PC-9 (cell line): ENCODE data around the gene FAM149B1. TPM values are rescaled to one million over a fixed set of nuclear protein-coding genes. Genes with fewer than 3 reads are reported as not detected.

ENCODE experiments used
- BruUV-seq: library from RNA; stranded (reverse); fragments of 400-500 nt; replicated peaks from 2 replicates; lab custom pipeline; 2021; lab: Mats Ljungman, UMichigan
- CTCF ChIA-PET: fragments of 300-600 bp; sonication (Branson Sonifier 250); formaldehyde crosslinking; loops from one replicate; lab custom pipeline; 2022; ENCODE audit warnings: antibody characterized with exemption; lab: Charles Lee
- POLR2A ChIA-PET: fragments of 300-600 bp; sonication (Branson Sonifier 250); formaldehyde crosslinking; loops from one replicate; lab custom pipeline; 2022; ENCODE audit warnings: antibody characterized with exemption; ENCODE audit not compliant: unreplicated experiment; lab: Charles Lee
- DNase-seq, 2 experiments: peaks; one replicate each; pipeline versions ENCODE4 v3.0.0 to v3.0.0-alpha.2; 2015 to 2022; ENCODE audit warnings: mixed read lengths in 1 of 2
- H2AFZ ChIP-seq: fragments of 200-600 bp; sonication (generic); 2 replicates; pipeline ENCODE4 v1.8.1; 2017; ENCODE audit warnings: antibody characterized with exemption
- H3F3A ChIP-seq: fragments of 200-600 bp; sonication (generic); 2 replicates; pipeline ENCODE4 v1.8.1; 2017; ENCODE audit warnings: antibody characterized with exemption, mild to moderate bottlenecking, low read depth; ENCODE audit not compliant: insufficient read depth
- H3K27ac ChIP-seq: fragments of 200-600 bp; sonication (generic); 2 replicates; pipeline ENCODE4 v1.6.1; 2016; ENCODE audit warnings: mixed run types
- H3K27me3 ChIP-seq: fragments of 200-600 bp; sonication (generic); 2 replicates; pipeline ENCODE4 v1.6.1; 2016; ENCODE audit warnings: low read depth, mixed run types; ENCODE audit not compliant: insufficient read depth
- H3K36me3 ChIP-seq: fragments of 200-600 bp; sonication (generic); 2 replicates; pipeline ENCODE4 v1.6.1; 2016; ENCODE audit warnings: low read depth, mixed run types
- H3K4me1 ChIP-seq: fragments of 200-600 bp; sonication (generic); replicated peaks from 2 replicates; pipeline ENCODE4 v1.6.1; 2016; ENCODE audit warnings: mixed run types; ENCODE audit not compliant: insufficient read depth
- H3K4me2 ChIP-seq: fragments of 200-600 bp; sonication (generic); 2 replicates; pipeline ENCODE4 v1.6.1; 2017; ENCODE audit warnings: mixed run types
- H3K4me3 ChIP-seq: fragments of 200-600 bp; sonication (generic); 2 replicates; pipeline ENCODE4 v1.6.1; 2016; ENCODE audit warnings: mixed run types
- H3K79me2 ChIP-seq: fragments of 200-600 bp; sonication (generic); 2 replicates; pipeline ENCODE4 v1.6.1; 2017; ENCODE audit warnings: low read depth, mixed run types
- H3K9me2 ChIP-seq: fragments of 200-600 bp; sonication (generic); 2 replicates; pipeline ENCODE4 v1.8.1; 2017; ENCODE audit warnings: mild to moderate bottlenecking; ENCODE audit not compliant: insufficient read depth
- H3K9me3 ChIP-seq: fragments of 200-600 bp; sonication (generic); 2 replicates; pipeline ENCODE4 v1.8.1; 2016; ENCODE audit warnings: low read depth; ENCODE audit not compliant: insufficient read depth
- H4K20me1 ChIP-seq: fragments of 200-600 bp; sonication (generic); 2 replicates; pipeline ENCODE4 v1.8.1; 2017; ENCODE audit not compliant: insufficient read depth
- CTCF ChIP-seq: fragments of 200-600 bp; sonication (generic); conservative IDR thresholded peaks from 2 replicates; pipeline ENCODE4 v1.6.1; 2017; ENCODE audit warnings: mixed run types, antibody characterized with exemption, mild to moderate bottlenecking, moderate library complexity
- EZH2 ChIP-seq: fragments of 200-600 bp; sonication (generic); IDR thresholded peaks from 2 replicates; pipeline ENCODE4 v1.8.0; 2017; ENCODE audit warnings: antibody characterized with exemption, low read depth
- intact Hi-C: fragments of 100-400 bp; cut with micrococcal nuclease; formaldehyde crosslinking; loops from one replicate; pipeline ENCODE4 v1.10.0; 2022; ENCODE audit not compliant: unreplicated experiment
- total RNA-seq: library from RNA; stranded (reverse); gene quantifications from 2 replicates; pipeline ENCODE4 v1.2.3, GENCODE V29; 2021

The FAM149B1 gene
- total RNA-seq, 1 experiment from 2014 or later, result 22.9 TPM

GRCh38 chr10:73238990-73239566 lies 71.2 kb downstream of the FAM149B1 start:
- CTCF ChIA-PET, result no interaction called here
- peaks cover 21% of the 10 kb centered on the region for H3F3A ChIP-seq
- H3K9me2 ChIP-seq, result no peaks in the 10 kb centered on the region
- BruUV-seq, result no TSS peak
- POLR2A ChIA-PET, result no interaction called here
- H3K4me3 ChIP-seq, result no peak overlapping the region
- H4K20me1 ChIP-seq, result no peaks in the 10 kb centered on the region
- no peak for TF ChIP-seq EZH2
- no peak for TF ChIP-seq CTCF
- H3K27ac ChIP-seq, result no peak overlapping the region
- H3K9me3 ChIP-seq, result no peaks in the 10 kb centered on the region
- H3K4me1 ChIP-seq, result peaks cover 6% of the 10 kb centered on the region
- peaks cover 33% of the 10 kb centered on the region for H3K36me3 ChIP-seq
- H3K4me2 ChIP-seq, result no peak overlapping the region
- DNase-seq, result no peak
- H3K79me2 ChIP-seq, result peaks cover 9% of the 10 kb centered on the region
- H3K27me3 ChIP-seq, result no peaks in the 10 kb centered on the region
- no peak overlapping the region for H2AFZ ChIP-seq
- intact Hi-C loops, result no loop called here

GRCh38 chr10:73239908-73240307 lies 72.0 kb downstream of the FAM149B1 start:
- POLR2A ChIA-PET, result no interaction called here

GRCh38 chr10:73244866-73245477 lies 77.1 kb downstream of the FAM149B1 start:
- Histone ChIP-seq H3K4me3 (peak overlapping the region; percentile 95; the same call in 1 of the 2 replicates), H2AFZ (no peak overlapping the region), H3K79me2 (peaks cover 54% of the 10 kb centered on the region), H3K4me1 (peaks cover 39% of the 10 kb centered on the region), H3K9me2 (no peaks in the 10 kb centered on the region), H3K4me2 (peak overlapping the region; percentile 91), H3F3A (peaks cover 49% of the 10 kb centered on the region), H3K9me3 (no peaks in the 10 kb centered on the region), H3K36me3 (peaks cover 52% of the 10 kb centered on the region), H4K20me1 (no peaks in the 10 kb centered on the region), H3K27ac (no peak overlapping the region), H3K27me3 (no peaks in the 10 kb centered on the region)
- TF ChIP-seq CTCF, result no peak
- intact Hi-C loops, result no loop called here
- CTCF ChIA-PET, result interaction anchor here (0.5 to 0.7 kb wide), 3 partner anchors 8 to 139 kb away, joined by 3 to 15 read pairs (median 6); no protein-coding TSS in a partner anchor
- POLR2A ChIA-PET, result no interaction called here
- DNase-seq, result no peak
- no TSS peak for BruUV-seq

More at GRCh38 chr10:73239908-73240307, 72.0 kb downstream of the FAM149B1 start:
- H3K36me3 ChIP-seq, result peaks cover 41% of the 10 kb centered on the region
- intact Hi-C loops, result no loop called here
- no peaks in the 10 kb centered on the region for H3K9me2 ChIP-seq
- no peak overlapping the region for H3K27ac ChIP-seq
- TF ChIP-seq CTCF (no peak), EZH2 (no peak)
- CTCF ChIA-PET, result no interaction called here
- no peaks in the 10 kb centered on the region for H4K20me1 ChIP-seq
- H3K9me3 ChIP-seq, result no peaks in the 10 kb centered on the region
- H2AFZ ChIP-seq, result no peak overlapping the region
- no peaks in the 10 kb centered on the region for H3K27me3 ChIP-seq
- no TSS peak for BruUV-seq
- no peak for DNase-seq
- peaks cover 19% of the 10 kb centered on the region for H3F3A ChIP-seq
- no peak overlapping the region for H3K4me2 ChIP-seq
- H3K4me3 ChIP-seq, result no peak overlapping the region
- peaks cover 17% of the 10 kb centered on the region for H3K79me2 ChIP-seq
- peaks cover 15% of the 10 kb centered on the region for H3K4me1 ChIP-seq
